ENCODE measurements around the gene IP6K3.

GRCh38 chr6:33673851-33674250 is 72.9 kb downstream of the IP6K3 start:
- TF ChIP-seq POLR2A (IDR thresholded peaks at IDR 0.05): no peak
- TF ChIP-seq EP300 (IDR thresholded peaks at IDR 0.05): no peak
